ENCODE measurements around the gene FLT1.

GRCh38 chr13:28342251-28342650, 152.7 kb downstream of the FLT1 start:
- TF ChIP-seq CTCF (conservative IDR thresholded peaks at IDR 0.05; ENCODE audit: low read length) (no peak), EZH2phosphoT487 (IDR thresholded peaks at IDR 0.05; ENCODE audit: borderline replicate concordance, low read depth, low read length) (no peak)

All from OCI-LY7 (cell line).